HG02981 (cell line): ENCODE results near the gene PTGES2.

Experiments
- ATAC-seq: cut with Tn5 transposase; IDR thresholded peaks from one replicate; pipeline ENCODE4 v1.9.1; 2021; ENCODE audit warnings: mild to moderate bottlenecking, moderate library complexity; ENCODE audit not compliant: unreplicated experiment

PTGES2 gene

DNA sequence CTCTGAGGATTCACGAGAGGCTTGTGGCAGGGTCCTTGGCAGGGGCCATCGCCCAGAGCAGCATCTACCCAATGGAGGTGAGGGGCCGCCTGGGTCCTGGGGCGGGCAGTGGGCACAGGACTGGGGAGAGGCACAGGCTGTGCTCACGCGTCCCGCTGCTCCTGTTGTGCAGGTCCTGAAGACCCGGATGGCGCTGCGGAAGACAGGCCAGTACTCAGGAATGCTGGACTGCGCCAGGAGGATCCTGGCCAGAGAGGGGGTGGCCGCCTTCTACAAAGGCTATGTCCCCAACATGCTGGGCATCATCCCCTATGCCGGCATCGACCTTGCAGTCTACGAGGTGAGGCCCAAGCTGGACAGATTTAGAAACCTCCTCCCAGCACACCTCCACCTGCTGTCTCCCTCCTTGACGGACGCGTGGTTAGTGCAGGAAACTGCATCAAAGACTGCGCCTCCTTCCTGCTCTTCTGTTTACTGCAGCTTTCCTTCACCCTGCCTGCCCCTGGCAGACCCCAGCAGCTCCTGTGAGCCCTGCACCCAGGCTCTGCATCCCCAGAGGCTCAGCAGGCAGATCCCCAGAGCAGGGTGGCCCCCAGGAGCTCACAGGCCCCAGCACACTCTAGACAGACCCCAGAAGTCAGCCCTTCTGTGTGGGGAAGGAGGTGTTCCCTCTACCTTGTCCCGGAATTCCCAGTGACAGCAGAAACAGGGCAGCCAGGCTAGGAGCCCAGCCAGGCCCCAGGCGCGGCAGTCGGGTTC lies 21.2 kb downstream of the PTGES2 start:
- no peak for ATAC-seq

DNA sequence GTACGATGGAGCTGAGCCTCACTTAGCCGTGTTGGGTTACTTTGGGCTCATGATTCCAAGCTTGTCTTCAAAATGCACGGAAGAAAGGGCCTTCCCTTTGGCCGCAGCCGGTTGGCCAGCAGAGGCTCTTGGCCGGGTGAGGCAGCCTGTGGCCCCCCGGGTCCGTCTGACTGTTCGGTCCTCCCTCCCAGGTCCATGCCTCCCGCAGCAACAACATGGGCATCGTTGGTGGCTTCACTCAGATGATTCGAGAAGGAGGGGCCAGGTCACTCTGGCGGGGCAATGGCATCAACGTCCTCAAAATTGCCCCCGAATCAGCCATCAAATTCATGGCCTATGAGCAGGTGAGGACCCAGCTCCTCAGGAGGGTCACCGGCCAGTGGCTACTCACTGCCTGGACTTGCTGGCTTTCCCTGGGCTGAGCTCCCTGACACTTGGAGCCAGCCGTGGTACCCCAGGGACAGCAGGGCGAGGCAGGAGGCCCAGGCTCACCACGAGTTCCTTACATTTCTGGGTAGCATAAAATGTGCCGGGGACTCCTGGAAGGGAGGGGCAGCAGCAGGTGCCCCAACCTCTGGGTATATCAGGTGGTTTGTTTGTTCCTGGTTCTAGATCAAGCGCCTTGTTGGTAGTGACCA lies 21.9 kb downstream of the PTGES2 start:
- ATAC-seq, result no peak

GRCh38 chr9:128104171-128104618 lies 23.3 kb downstream of the PTGES2 start:
- no peak for ATAC-seq

- no peak for ATAC-seq
Observed at GRCh38 chr9:128103589-128103962, 24.0 kb downstream of the PTGES2 start.

- ATAC-seq, result no peak
Observed at GRCh38 chr9:128102861-128103588, 24.5 kb downstream of the PTGES2 start.

- no peak for ATAC-seq
Observed at GRCh38 chr9:128102196-128102595, 25.3 kb downstream of the PTGES2 start.

DNA sequence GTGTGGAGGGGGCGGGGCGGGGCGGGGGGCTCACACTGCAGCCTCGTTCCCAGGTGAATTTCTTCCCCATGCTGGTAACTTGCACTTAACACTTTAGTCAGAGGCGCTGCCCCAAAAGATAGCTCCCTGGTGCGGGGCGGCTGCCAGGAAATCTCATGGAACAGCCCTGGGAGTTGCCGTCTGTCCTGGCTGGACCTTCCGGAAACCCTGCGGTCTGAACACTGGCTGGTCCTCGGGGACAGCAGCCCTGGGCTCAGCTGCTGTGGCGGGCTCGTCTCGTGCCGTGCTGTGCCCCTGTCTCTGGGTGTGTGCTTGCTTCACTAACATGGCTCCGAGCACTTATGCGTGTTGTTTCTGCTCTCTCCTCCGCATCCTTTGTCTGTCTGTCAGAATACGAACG lies 25.8 kb downstream of the PTGES2 start:
- no peak for ATAC-seq

DNA sequence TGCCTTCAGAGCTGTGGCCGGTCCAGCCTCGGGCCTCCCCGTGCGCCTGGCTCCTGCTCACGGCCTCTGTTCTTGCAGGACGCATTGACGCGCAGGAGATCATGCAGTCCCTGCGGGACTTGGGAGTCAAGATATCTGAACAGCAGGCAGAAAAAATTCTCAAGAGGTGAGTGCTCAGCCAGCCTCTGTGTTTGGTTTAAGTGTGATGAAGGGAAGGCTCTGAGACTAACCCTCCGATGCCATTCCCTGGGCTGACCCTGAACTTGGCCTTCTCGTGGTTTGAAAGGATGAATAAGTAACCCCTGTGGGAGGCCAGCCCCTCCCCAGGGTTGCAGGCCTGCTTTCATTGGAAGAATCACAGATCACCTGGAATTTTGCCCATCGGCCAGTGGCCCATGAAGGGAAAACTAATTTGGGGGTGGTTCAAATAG lies 26.3 kb downstream of the PTGES2 start:
- ATAC-seq, result no peak

GRCh38 chr9:128100581-128100980 lies 26.9 kb downstream of the PTGES2 start:
- no peak for ATAC-seq

DNA sequence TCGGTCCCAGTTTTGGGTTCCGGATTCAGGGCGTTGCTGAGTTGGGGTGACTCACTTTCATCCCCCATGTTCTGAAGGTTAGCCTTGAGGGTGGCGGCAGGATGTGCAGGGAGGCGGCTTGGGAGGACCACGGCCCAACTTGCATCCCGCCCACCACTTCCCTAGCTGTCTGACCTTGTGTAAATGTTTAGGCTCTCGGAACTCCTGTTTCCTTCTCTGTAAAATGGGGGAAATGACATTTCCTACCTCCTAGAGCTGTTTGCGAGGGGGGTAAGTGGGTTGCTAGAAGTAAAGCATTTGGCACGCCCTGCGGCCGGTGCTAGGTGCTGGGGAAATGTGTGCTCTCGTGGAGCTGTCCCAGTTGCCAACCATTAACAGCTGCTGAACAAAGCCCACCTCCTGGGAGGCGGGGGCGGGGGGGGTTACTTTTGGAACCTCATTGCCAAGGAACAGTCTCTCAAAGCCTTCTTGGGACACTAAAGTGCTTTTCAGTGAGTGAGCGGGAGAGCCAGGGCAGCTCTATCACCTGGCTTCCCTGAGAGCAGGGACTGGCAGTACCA lies 27.5 kb downstream of the PTGES2 start:
- no peak for ATAC-seq

DNA sequence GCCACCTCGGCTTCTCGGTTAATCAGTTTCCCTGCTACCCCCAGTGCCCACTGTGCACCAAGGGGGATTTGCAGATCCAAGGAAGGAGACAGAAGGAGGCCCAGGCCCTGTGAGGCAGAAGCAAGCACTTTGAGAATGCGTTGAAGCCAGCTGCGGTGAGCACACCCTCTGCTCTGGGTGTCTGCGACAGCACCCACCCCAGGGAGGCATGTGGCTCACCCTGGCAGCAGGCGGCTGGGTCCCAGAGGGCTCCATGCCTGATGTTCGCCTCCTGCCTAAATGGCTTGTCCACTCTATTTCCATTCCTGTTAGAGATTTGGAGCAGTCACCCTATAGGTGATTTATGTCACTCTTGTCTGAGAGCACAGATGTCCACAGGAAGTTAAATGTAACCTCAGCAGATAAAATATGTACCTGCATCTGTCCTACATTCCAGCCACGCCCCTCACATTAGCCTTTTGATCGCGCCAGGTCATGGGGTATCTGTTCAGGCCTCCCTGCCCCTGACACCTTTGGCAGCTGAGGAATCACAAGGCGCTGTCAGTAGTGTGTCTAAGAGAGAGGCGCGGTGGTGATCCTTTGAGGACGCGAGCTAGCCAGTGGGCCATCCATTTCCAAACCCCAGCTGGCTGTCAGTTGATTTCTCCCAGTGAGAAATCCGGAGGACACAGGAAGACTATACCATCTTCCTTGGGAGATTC lies 28.1 kb downstream of the PTGES2 start:
- ATAC-seq, result no peak

- ATAC-seq, result no peak
Observed at GRCh38 chr9:128098297-128099230, 29.0 kb downstream of the PTGES2 start.

GRCh38 chr9:128097543-128098296 lies 29.8 kb downstream of the PTGES2 start:
- no peak for ATAC-seq

DNA sequence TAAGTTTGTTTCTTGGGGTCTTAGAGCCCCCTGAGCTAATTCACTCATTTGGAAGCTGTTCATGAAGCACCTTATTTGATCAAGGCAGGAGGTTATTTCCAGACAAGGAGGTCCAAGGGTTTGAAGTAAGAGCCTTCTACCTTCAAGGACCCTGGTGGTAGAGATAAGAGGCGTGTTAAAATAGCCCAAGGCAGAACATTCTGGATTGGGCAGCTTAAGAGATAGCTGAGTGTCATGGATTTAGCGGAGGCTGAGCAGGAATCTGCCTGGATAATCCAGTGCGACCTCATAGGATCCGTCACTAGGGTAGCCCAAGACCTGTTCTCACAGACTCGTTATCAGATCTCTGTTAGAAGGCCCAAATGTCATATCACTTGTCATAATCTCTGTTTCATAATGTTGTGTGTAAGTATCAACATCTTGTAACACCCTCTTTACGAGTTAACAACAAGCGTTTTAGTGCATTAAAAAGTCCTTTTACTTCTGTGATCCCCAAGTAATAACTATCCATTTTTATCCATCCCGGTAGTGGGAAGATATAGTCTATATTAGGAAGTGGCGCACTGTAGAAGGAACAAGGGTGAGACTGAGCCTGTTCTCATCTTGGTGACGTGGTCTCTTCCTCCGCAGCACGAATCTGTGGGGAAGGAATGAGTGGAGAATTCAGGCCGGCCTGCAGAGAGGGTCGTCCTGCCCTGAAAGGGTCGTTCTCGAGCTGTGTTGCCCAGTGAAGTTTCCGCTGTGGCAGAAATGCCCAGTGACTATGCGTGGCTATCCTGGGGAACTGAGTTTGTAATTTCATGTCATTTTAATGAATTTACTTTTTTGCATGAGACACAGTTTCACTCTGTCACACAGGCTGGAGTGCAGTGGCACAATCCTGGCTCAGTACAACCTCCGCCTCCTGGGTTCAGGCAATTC lies 30.7 kb downstream of the PTGES2 start:
- ATAC-seq, result no peak

GRCh38 chr9:128094950-128095544 lies 32.5 kb downstream of the PTGES2 start:
- ATAC-seq, result no peak

GRCh38 chr9:128094166-128094949 lies 33.2 kb downstream of the PTGES2 start:
- peak; percentile 90 for ATAC-seq

- no peak for ATAC-seq
Observed at GRCh38 chr9:128093011-128093410, 34.5 kb downstream of the PTGES2 start.
